HG03025 (cell line): ENCODE data around the gene GUCA1C.
A peak's percentile ranks its signal among the peaks of the same experiment; 100 is the strongest.

Source experiments
- ATAC-seq: cut with Tn5 transposase; IDR thresholded peaks from one replicate; pipeline ENCODE4 v1.9.1; 2021; ENCODE audit warnings: mild to moderate bottlenecking, moderate library complexity; ENCODE audit not compliant: unreplicated experiment, low FRiP score

GUCA1C gene

DNA sequence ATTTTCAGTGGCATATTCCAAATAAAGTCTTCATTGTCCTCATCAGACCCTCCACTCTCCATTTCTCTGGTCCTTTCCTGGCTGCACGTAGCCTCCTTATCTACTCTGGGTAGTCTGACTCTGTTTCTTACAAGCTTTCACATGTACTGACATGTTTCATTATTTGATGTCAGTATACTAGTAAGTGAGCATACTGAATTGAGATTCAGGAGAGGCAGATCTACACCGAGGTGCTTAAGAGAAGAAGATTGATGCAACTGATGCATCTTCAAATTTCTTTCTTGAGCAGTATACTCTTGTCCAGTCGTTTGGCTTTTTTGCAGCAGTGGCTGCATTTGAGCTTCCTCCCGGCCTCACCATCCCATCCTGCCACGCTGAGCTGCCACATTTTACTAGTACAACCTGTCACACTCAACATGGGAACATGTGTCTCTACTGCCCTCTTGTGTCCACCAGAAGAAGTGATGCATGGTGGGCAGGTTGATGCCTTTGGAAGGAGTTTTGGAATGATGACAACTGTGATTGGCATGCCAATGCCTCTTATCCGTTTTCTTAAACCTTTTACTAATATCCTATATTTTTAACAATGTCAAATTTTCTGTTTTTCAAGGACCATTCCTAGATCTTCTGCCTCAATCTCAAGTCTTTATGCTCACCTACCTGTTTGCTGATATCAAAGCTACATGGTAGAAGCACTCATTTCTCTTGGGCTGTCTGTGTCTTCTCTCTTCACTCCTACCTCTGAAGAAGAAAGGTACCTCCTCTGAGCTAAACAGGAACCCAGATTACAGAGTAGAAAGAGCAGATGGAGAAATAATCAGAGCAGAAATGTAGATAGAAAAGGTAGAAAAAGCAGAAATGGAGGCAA is 38.7 kb downstream of the GUCA1C start:
- ATAC-seq = peak; percentile 95

DNA sequence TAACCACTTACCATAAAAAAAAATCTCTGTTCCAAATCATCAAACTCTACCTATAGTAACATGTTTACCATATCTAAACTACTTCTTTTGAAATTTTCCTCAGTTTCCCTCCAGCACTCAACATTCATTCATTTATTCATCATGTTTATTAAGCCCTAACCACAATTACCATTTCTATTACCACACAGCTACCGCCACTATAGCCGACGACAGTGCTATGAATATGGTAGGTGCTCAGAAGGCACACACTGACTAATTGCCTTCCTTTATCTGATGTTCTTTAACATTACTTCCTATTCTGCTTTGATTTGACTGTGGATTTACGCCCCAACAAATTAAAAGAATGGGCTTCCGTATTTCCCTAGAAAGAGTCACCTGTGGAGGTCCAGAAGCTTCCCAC is 43.9 kb downstream of the GUCA1C start:
- ATAC-seq = no peak

DNA sequence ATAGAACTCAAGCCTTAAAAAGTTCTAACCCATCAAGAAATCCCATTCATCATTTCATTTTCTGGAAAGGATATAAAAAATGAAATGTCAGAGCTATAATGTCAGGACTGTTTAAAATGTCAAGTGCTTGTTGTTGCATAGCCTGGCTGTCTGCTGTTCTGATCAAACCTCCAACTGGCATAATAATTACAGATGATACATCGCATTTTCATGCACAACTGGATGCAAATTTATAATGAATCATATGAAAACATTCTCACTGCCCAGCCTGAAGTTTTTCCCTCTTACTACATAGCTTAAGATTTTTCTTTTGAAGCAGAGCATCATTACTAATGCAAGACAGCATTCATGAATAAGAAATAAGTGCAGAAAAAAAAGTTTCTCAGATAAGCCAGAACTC is 46.5 kb downstream of the GUCA1C start:
- no peak for ATAC-seq

DNA sequence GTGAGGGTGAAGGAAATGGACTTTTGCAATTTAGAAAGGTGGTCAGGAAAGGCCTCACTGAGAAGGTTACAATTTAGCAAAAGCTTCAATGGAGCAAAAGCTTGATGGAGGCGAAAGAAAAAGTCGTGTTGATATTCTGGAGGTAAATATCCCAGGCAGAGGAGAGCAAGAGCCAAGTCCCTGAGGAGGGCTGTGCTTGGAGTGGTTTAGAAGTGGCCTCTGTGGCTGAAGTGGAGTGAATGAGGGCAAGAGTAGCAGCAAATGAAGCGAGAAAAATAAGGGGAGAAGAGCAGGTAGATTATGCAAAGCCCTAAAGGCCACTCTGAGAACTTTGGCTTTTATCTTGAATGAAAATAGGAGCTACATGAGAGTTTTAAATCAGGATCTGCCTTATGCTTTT is 54.1 kb downstream of the GUCA1C start:
- no peak for ATAC-seq

DNA sequence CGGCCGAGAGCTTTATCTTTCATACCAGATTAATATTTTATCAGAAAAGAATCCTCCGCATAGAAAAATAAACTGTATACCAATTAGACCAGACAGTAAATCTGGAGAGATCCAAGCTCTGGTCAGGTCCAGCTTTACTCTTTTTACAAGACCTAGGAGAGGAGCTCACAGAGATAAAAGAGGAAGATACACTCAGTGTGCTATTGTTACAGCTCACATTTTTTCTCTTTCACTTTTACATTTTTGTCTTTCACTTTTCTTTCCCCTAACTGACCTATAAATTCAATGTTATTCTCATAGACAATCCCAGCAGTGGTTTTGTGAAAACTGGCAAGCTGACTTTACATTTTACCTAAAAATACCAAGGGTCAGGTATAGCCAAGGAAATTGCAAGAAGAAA is 55.8 kb downstream of the GUCA1C start:
- no peak for ATAC-seq

DNA sequence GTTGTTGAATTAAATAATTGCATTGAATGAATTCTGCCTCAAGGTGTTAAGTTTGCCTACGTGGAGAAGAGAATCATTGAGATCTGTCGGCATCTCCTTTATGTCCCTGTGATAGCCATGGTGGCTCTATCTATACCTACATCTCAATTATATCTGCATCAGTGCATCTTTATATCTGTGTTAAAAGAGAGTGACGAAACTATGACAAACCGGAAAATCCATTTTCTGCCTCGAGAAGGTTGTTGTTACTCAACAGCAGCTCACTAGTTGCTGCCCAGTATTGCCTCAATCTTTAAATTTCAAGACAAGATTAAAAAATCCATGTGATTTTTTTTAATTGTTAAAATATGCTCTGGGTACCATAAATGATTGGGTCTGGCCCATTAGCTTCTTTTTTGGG is 58.7 kb downstream of the GUCA1C start:
- ATAC-seq = no peak

DNA sequence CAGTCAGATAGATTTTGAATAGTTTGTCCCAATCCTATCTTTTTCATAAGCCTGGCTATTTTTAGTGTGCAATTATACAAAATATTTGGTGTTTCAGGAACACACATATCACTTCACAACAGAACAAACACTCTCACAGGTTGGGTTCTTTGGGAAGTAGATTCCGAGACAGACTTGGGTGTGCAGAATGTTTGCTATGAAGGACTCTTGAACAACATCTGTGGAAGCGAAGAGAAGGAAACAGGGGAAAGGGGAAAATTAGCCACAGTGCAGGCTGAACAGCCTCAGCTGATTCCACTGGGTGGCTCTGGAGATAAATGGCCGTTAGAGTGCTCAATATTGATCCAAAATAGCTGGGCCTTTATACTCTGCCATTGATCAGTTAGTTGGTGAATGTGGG is 61.8 kb downstream of the GUCA1C start:
- ATAC-seq = no peak

DNA sequence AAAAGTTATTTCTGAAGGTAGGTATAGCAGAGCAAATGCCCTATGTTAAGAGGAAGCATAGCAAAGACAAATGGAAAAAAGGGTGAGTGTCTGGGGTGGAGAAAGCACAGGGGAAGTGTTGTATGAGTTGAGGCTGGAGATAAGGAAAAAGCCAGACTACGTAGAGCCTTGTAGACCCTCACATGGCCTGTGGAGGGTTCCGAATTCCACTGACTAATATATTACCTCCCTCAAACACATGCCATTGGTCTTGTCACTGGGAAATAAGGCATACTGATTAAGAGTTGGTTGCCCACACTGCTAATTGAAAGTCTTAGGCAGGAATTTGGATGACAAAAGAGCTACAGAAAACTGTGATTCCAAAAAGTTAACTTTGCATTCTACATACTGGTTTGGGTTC is 65.9 kb downstream of the GUCA1C start:
- ATAC-seq = no peak

DNA sequence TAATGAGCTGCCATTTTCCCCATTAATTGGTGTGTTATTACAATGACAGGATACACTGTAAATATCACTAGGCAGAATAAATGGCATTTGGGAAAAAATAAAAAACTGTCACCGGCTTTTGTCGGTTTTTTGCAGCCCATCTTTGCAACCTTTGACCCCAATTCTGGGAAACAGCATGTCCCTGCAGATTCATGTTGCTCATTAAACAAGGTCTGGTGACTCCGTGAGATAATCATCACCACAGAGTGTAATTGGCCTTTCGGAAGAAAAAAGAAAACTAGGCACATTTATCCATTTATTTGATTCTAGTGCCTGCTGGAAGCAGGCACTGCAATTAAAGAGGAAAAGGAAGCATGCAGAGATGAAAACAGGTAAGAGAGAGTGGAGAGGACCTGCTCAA is 66.6 kb downstream of the GUCA1C start:
- no peak for ATAC-seq

DNA sequence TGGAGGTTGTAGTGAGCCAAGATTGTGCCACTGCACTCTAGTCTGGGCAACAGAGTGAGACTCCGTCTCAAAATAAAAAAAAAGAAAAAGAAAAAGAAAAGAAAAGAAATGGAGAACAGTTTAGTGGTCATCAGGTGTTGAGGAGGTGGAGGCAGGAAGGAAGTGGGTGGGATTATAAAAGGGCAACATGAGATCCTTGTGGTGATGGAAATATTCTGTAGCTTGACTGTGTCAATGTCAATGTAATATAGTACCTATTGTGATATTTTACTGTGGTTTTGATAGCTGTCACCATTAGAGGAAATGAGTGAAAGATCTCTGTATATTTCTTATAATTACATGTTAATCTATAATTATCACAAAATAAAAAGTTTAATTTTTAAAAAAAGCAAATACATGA is 70.3 kb downstream of the GUCA1C start:
- ATAC-seq = no peak

DNA sequence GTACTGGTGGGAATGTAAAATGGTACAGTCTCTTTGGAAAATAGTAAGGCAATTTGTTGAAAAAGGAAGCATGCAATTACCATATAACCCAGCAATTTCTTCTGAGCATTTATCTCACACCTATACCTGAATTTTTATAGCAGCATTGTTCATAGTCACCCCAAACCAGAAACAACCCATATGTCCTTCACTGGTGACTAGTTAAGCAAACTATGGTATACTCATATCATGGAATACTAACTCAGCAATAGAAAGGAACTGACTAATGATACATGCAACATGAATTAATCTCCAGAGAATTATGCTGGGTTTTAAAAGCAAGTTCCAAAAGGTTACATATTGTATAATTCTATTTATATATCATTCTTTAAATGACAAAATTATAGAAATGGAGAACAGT is 70.9 kb downstream of the GUCA1C start:
- no peak for ATAC-seq

DNA sequence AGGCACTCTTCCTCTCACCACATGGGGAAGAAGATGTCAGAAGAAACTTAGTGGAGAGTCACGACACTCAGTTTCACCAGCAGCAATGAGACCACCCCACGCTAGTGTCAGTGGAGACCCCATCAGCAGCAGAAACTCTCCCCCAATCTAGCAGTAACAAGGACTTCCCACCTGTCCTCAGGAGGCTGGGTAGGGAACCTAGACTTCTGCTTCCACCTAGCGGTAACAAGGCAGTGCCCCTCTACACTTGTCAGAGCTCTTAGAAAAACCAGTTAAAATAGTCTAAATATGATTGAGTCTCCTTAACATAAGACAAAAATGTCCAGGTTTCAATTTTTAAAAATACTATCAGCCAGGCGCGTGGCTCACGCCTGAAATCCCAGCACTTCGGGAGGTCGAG is 73.8 kb downstream of the GUCA1C start:
- no peak for ATAC-seq

DNA sequence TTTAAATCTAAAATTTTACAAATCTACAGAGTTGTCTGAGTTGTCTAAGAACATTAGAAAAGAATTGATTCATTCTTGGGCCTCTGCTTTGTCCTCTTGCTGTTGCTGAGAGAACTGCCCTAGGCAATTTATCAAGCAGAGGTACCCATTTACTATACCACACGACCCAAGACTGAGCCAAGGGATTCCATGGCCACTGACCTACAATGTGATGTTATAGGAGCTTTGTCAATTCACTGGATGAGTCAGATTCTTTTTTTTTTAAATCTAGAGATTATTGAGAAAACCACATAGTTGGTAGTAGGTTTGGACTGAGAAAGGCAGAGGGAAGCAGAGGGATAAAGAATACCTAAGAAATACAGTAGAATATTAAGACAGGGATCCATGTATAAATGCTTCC is 75.8 kb downstream of the GUCA1C start:
- ATAC-seq = no peak

DNA sequence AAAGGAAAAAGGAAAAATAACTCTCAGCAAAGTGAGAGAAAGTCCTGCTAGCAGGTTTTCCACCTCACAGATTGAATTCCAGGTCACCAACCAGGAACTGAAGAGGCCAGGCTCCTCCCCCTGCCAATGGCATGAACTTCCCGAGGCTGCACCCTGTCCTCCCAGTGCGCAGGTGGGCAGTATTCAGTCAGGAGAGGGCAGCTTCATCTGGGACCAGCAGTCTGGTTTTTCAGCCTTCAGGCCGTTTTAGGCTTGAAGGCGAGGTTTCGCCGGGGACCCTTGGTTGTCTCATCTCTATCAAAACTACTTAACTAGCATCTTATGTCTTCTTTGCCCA is 89.9 kb downstream of the GUCA1C start:
- no peak for ATAC-seq

DNA sequence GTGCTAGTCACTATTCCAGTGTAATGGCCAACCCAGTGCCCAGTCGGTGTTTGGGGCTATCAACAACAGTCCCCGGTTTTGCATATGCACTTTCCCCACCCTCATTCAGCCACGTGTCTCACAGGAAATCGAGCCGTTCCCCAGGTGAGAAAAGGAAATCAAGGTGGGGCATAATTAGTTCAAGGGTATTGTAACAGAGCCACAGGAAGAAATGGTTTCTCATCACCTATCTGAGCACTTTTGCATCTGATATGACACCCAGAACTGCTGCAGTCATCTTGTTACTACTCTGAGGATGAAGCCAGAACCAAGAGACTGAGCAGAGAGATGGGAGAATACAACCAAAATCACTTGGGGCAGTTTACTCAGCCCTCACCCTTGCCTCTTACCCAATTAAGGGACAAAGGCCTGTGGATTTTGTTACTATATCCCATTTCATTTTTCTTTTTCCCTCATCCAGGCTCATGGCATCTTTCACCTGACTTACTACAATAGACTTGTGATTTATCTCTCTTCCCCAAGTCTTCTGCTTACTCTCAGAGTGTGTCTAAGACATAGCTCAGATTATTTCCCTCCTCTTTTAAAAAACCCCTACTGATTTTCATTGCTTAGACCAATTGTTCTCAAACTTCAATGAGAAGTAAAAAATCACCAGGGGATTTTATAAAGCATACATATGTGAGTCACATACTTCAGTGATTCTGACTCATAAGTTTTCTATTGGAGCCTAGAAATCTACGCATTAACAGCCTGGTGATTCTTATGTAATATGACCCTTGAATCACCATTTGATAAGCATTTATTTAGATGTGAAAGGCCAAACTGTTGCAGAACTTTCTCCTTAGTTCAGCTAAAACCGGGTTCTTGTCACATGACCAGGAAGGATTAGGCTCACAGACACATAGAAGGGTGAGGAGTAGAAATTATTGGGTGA is 90.5 kb downstream of the GUCA1C start:
- no peak for ATAC-seq

DNA sequence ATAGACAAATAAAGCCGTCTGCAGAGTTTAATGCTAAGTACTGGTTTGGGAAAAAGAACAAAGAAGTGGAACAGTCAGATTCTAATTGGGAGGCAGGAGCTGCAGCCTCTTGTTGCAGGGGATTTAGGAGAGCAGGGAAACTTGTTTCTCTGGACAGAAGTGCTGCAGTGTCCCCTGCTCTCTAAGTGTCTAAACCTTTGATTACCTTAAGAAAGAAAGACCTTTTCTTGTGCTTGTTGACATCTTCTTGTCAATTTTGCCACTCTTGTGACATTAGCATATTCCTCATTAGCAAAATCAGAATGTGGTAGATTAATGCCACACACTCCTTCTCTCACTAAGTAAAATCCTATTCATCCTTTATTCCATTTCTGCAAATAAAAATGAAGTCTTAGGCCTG is 92.3 kb downstream of the GUCA1C start:
- ATAC-seq = no peak
